Loucy (cell line): Measurements from ENCODE around the gene TFPT.

Experiments used
- EZH2phosphoT487 ChIP-seq: fragments of 200-600 bp; IDR thresholded peaks from 2 replicates; pipeline ENCODE4 v1.6.1; 2018; ENCODE audit warnings: antibody characterized with exemption, mild to moderate bottlenecking, moderate library complexity, borderline replicate concordance
- TF ChIP-seq, protein P1 (sequence below): fragments of 200-600 bp; sonication (generic); conservative IDR thresholded peaks from 2 replicates; pipeline ENCODE4 v1.5.1; 2014; ENCODE audit warnings: mild to moderate bottlenecking, antibody characterized with exemption, low read length

- TF ChIP-seq, protein P1, sequence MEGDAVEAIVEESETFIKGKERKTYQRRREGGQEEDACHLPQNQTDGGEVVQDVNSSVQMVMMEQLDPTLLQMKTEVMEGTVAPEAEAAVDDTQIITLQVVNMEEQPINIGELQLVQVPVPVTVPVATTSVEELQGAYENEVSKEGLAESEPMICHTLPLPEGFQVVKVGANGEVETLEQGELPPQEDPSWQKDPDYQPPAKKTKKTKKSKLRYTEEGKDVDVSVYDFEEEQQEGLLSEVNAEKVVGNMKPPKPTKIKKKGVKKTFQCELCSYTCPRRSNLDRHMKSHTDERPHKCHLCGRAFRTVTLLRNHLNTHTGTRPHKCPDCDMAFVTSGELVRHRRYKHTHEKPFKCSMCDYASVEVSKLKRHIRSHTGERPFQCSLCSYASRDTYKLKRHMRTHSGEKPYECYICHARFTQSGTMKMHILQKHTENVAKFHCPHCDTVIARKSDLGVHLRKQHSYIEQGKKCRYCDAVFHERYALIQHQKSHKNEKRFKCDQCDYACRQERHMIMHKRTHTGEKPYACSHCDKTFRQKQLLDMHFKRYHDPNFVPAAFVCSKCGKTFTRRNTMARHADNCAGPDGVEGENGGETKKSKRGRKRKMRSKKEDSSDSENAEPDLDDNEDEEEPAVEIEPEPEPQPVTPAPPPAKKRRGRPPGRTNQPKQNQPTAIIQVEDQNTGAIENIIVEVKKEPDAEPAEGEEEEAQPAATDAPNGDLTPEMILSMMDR = no peak
- no peak for TF ChIP-seq EZH2phosphoT487
These were observed 20.9 kb downstream of the TFPT start for GRCh38 chr19:54094426-54095000.
